Adrenal gland (tissue), 5 donors: ENCODE results near the gene ARHGEF10L.

Source experiments
- POLR2A ChIP-seq, 2 donors: fragments of 450-650 bp; IDR thresholded peaks; one replicate each; pipeline ENCODE4 v1.6.1; 2017; ENCODE audit warnings: antibody characterized with exemption in 2 of 2, mild to moderate bottlenecking in 2 of 2, moderate library complexity in 1 of 2
- TF ChIP-seq, protein P1 (sequence below), 6 experiments: fragments of 450-650 bp in 4 of 6; fragments of 200-600 bp in 2 of 6; sonication (generic) in 1 of 6; IDR thresholded peaks; 1 replicate in 5 of 6; 2 replicates in 1 of 6; pipeline versions ENCODE4 v1.5.1 to v1.8.0; 2016 to 2021; ENCODE audit warnings: antibody characterized with exemption in 6 of 6, mild to moderate bottlenecking in 2 of 6, moderate library complexity in 1 of 6
- donor health status: DM: no; HTN: no; CAD: no.

- TF ChIP-seq, protein P1, sequence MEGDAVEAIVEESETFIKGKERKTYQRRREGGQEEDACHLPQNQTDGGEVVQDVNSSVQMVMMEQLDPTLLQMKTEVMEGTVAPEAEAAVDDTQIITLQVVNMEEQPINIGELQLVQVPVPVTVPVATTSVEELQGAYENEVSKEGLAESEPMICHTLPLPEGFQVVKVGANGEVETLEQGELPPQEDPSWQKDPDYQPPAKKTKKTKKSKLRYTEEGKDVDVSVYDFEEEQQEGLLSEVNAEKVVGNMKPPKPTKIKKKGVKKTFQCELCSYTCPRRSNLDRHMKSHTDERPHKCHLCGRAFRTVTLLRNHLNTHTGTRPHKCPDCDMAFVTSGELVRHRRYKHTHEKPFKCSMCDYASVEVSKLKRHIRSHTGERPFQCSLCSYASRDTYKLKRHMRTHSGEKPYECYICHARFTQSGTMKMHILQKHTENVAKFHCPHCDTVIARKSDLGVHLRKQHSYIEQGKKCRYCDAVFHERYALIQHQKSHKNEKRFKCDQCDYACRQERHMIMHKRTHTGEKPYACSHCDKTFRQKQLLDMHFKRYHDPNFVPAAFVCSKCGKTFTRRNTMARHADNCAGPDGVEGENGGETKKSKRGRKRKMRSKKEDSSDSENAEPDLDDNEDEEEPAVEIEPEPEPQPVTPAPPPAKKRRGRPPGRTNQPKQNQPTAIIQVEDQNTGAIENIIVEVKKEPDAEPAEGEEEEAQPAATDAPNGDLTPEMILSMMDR (IDR thresholded peaks at IDR 0.05) = no peak
- no peak for TF ChIP-seq POLR2A (IDR thresholded peaks at IDR 0.05)
Observed at GRCh38 chr1:17689011-17689410, 149.5 kb downstream of the ARHGEF10L start.
